GM18867 (cell line): ENCODE data around the gene RIPK4.

Experiments used
- ATAC-seq: cut with Tn5 transposase; IDR thresholded peaks from one replicate; pipeline ENCODE4 v1.9.1; 2021; ENCODE audit warnings: mild to moderate bottlenecking, moderate library complexity; ENCODE audit not compliant: unreplicated experiment

RIPK4 gene

DNA sequence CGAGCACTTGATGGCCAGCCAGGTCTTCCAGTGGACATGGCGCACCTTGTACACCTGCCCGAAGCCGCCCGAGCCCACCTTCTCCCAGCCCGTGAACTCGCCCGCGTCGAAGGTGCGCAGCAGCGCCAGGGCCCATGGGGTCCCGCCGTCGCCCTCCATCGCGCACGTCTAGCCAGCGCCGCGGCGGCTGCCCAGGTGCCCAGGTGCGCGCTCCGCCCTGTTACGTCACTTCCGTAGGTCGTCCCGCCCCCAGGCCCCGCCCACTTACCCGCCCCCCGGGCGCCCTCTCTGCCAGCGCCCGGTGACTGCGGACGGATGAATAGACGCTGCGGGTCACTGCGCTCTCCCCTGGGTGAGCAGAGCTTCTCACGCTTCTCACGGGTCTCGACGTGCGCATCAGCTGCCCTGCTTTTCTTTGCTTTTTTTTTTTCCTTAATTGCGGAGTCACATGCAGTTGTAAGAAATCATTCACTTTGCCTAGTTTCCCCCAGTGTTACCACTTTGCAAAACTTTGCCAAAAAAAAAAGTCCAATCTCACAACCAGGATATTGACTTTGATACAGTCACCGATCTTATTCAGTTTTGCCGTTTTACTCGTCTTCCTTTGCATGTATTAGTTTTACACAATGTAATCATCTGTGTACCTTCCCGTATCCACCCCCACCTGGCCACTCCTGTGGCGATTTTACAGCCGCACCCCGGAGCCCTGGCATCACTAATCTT lies at the start of gene RIPK4:
TSS of gene RIPK4 (minus strand) at position 170 of the 723 bp plus-strand sequence. CDS start at position 159, 11 bp downstream.
- no peak for ATAC-seq

DNA sequence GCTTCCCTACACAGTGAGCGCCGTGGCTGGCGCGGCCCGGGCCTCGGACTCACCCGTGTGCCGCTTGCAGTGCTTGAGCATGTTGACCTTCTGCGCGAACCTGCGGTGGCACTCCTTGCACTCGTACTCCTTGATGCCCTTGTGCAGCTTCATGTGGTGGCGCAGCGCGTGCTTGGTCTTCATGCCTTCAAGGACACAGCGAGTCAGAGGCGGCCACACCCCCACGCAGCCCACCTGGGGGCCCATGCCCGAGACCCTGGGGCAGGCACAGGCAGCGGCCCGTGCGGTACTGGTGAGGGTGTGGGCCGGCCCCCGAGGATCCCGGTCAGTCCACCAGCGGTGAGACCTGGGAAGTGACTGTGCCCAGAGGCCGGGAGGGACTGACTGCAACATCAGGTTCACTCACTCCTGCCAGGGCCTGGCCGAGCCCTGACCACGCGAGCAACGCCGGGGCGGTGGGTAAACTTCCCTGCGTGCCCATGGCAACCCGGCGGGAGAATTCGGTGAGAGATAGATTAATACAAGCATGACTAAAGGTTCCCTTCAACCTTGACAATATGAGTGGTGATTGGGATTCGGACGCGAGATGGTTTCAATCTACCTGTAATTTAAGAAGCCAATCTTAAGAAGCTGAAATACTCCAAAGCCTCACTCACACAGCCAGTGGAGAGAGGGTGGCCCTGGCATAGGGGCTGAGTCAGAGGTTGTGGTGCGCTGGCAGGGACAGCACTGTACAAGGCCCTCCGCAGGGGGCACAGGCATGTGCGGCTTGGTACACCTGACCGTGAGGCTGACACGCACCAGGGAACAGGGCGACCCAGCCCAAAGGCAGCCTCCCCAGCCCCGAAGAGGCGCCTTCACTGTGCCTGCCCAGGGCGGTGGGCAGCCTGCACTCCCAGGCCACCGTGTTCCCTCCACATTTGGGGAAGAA lies 49.1 kb upstream of the RIPK4 start:
- ATAC-seq, result no peak

DNA sequence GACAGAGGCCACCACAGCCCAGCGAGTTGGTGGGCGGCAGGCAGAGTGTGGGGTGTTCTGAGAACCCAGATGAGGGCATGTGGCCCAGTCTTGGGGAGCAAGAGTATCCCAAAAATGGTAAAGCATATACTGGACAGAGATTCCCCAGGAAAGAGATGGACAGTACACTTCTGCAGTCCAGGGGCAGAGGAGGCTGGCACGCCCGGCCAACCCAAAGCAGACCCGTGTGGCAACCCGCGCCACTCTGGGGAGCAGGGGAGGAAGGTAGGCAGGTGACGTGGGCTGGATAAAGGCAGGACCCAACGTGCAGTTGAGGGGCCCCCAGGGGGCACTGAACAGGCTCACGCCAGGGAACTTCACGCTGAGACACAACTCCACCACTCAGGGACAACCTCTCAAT lies 46.4 kb upstream of the RIPK4 start:
- no peak for ATAC-seq

DNA sequence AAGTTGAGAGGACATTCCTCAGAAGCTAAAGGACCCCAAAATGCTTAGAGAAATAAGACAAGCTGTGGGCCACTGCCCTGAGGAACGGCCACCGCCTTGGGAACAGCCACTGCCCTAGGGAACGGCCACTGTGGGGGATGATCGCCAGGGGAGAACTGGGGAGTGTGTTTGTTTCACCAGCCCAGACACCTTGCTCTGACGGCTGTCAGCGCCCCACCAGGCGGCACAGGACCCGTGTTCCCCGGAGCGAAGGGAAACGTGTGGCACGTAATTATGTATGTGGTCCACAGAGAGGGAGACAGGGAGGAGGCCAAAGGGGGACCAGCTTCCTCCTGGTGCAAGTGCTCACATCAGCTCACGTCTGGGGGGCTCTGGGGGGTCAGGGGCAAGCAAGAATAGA lies 45.8 kb upstream of the RIPK4 start:
- no peak for ATAC-seq

DNA sequence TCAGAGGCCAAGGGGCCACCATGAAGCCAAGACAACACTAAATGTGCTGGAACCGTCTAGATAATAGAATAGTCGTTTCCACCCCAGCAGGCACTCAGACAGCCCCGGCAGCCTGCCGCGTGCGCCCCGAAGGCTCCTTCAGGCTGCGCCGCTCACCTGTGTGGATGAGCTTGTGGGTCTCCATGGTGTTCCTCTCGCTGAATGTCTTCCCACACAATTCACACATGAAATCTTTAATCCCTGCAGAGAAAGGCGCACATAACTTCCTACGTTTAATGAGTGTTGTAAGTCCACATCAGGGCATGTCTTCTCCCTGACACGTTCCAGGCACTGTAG lies 43.7 kb upstream of the RIPK4 start:
- no peak for ATAC-seq

DNA sequence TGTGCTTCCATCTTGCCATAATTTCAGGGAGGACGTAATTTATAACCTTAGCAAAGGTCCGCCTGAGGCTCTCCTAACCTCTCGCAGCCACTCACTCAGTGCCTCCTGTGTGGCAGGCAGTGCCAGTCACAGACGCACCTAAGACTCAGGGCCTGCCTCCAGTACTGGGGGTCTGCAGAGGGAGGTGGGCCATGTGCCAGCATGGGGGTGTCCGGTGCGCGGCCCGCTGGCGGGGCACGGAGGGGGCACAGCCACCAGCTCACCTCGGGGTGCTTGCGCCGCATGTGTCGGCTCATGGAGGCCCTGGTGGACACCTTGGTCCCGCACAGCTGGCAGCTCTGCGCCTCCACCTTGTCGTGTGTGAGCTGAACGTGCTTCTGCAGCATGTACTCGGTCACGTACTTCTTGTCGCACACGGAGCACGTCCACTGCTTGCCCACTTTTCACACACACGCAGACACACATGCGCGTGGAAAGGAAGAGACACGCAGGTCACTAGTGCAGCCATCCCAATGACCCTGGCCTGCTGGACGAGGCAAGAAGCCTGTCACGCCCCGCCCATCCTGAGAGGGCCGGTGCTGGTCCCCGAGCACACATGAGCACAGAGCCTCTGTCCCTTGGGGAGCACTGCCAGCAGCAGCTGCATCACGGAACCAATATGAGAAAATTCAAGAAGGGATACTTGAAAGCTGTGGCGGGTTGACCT lies 43.2 kb upstream of the RIPK4 start:
- no peak for ATAC-seq

DNA sequence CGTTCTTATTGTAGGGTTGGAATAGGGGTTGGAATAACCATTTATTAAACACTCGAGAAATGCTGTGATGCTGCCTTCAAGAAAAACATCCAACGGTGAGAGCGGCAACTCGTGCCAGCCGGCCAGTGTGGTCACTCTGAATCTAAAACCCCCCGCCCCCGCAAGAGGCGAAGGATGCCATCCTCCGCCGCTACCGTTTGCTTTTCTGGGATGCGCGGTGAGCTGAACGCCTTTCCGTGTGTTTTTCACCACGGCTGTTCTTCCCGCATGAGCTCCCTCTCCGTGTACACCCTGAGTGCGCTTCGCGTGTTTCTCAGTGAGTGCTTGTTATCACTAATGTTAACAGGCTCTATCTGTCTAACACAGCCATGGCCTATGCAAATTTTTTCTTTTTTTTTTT lies 42.0 kb upstream of the RIPK4 start:
- no peak for ATAC-seq

DNA sequence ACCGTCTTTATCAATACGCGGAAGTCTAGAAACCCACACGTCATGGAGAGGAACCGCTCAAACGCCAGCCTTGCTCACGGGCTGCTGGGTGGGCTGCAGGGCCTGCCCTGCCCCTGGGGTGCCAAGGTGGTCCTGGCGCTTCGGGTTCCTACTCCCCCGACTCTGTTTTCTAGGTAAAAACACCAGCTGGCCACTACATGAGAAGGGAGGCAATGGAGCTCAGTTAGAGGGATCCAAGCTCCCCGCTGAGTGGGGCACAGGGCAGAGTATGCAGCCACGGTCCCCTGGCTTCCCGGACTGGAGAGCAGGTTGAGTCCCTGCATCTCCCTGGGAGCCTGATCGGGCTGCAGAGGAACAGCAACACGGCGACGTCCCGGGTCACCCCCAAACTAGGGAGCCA lies 41.2 kb upstream of the RIPK4 start:
- ATAC-seq, result no peak

DNA sequence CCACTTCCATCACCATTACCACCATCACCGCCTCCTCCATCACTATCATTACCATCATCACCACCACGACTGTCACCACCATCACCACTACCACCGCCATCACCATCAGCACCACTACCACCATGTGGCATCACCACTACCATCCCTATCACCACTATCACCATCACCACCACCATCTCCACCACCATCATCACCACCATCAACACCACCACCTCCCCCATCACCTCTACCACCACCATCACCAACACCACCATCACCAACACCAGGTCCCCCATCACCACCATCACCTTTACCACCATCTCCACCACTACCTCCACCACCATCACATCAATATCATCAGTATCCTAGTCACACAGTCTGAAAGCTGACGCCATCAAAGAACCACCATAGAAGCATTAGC lies 39.9 kb upstream of the RIPK4 start:
- no peak for ATAC-seq

DNA sequence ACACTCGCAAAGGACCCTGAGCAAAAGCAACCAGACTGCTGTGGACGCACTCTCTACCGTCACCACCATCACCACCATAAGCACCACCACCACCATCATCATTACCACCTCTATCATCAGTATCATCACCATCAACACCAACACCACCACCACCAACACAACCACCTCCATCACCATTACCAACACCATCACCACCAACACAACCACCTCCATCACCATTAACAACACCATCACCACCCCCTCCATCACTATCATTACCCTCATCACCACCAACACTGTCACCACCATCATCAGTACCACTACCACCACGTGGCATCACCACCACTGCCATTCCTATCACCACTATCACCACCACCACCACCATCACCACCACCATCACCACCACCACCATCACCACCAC lies 38.8 kb upstream of the RIPK4 start:
- no peak for ATAC-seq

DNA sequence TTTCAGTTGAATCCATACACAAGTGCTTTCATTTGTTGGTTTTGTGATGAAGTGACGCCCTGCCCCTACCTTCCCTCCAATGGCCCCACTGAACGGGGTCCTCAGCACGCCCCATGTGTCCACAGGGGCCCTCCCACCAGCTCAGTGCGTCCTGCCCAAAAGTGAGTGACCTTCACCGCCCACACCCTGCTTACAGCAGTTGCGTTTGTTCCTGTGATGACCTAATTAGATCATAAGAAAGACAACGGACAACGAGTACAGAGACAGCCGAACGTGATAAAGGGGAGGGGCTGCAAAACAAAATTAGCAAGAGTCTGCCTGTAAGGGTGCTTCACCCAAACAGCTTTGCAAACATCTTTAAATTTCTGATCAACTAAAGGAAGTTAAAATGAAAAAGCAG lies 38.2 kb upstream of the RIPK4 start:
- ATAC-seq, result no peak

DNA sequence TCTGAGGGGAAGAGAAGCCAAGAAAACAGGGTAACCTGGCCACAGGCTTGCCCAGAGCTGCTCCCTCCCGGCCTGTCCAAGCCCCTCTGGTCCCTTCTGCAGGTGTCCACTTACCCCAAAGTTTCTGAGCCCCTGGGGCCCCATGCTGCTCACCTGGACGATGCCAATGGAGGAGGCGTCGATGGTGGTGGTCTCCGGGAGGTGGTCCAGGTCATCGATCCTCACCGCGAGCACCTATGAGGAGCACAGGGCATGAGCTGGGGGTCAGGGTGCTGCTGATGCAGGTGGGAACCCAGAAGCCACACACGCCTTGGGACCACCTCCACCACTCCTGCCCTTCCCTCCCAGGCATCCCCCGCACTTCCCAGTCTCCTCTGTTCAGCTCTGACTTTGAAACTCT lies 37.5 kb upstream of the RIPK4 start:
- ATAC-seq, result no peak

DNA sequence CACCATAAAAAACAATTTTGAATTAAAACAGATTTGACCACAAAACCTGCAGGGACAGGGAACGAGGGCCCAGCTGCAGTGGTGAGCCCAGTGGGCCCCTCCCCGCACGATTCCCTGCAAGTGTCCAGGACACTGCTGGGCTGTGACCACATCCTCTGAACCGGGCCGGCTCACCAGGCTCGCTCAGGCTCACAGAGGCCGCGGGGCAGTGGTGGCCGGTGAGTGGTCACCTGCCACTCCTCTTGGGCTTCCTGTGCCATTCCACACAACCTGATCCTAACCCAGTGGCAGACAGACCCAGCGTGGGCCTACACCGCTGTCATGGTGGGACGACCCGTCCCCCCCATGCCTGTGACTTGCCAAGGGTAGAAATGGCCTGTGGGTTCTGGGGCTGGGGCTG lies 36.5 kb upstream of the RIPK4 start:
- ATAC-seq, result no peak

DNA sequence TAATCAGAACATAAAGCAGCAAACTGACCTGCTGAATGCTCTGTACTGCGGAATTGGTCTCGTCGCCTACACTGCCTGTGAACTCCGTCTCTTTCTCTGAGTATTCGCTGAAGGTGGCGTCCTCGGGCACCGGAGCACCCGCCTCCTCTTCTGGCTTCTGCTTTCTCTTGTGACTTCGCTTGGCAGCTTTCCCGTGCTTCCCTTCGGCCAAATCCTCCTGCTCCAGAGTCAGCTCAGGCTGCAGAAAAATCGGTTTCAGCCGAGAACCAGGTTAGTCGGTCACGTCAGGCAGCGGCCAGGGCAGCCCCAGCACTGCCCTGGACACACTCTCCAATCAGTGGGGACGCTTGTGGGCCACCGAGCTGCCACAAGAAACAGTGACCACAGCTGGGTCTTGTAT lies 35.8 kb upstream of the RIPK4 start:
- ATAC-seq, result no peak

DNA sequence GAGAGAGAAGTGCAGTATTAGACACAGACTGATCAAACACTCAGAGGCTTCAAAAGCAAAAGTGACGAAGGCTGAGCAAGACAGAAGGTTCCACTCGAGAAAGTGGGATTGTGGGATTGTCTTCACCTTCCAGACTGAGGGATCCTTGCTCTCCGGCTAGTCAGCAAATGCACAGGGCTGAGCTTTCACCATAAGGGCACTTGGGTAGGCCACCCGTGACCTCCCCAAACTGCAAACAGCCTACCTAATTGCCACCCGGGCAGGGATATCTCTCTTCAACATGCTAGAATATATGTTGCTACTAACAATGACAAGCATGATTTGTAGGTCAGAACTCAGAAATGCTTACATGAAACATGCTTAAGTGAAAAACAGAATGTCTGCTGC lies 35.3 kb upstream of the RIPK4 start:
- no peak for ATAC-seq

DNA sequence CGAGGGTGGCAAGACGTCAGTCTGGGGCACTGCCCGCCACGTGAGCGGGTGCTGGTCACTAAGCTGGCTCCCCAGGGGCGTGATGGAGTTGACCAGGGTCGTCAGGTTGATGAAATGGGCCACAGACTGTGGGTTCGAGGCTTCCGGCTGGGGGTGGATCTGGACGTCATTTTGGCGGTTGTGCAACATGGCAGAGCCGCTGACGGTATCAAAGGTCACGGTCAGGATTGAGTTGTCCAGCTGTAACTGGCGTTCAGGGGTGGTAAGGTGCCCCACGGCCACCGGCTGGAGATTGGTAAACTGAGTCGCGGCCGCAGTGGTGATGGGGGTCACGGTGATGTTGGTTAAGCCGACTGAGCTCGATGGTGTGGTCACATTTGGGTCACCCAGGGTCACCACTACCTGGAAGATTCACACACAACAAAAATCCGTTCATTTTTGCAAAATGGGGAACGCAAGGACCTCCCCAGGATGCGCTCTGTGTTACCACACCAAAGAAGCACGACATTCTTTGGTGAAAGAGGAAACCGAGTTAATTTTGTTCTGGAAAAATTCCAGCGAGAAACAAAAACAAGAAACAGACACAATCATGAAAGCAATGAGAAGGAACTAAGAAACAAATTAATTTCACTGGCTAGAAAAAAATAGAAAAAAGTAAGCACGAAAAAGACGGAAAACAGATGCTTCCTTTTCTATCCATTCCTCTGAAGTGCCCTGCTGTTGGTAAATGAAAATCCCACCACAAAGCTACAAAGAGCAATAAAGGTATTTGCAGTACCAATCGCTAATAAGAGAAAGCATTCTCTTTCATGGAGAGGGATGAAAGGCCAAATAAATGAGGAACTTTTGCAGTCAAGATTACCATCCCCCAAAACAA lies 34.7 kb upstream of the RIPK4 start:
- ATAC-seq, result no peak

DNA sequence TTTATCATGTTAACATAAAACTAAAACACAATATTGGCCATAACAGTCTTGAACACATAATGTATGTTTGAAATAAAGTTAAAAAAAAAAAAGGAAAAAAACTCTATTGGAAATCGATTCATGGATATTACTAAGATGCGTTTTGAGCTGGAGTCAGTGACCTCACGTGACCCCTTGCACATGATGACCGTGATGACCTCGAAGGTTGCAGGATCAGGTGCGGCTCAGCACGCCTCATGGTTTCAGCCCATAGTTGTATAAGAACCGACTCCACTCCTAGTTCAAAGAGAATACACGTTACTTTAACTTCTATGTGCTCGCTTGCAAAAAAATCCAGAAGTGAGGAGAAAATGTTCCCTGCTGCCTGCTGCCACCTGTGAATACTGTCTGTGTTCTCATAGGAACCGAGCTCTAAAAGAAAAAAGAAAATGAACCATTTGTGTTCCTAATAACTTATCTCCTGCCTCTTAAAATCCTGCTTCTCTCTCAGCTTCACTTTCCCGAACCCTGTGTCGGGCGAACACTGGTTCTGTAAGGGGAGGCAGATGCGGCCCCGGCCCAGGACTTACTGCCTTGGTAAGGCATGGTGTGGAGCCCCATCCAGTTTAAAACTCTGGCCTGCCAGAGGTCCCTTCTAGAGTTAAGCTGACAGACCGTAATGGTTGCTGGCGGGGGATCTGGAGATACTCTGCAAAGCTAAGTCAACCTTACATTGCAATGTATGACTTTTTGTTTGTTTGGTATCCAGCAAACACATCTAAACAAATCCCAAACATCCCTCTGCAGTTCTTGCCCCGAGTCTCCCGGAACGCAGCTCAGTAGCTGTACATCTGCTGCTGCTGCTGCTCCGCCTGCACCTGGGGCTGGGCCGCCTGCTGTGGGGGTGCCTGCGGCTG lies 33.8 kb upstream of the RIPK4 start:
- no peak for ATAC-seq

DNA sequence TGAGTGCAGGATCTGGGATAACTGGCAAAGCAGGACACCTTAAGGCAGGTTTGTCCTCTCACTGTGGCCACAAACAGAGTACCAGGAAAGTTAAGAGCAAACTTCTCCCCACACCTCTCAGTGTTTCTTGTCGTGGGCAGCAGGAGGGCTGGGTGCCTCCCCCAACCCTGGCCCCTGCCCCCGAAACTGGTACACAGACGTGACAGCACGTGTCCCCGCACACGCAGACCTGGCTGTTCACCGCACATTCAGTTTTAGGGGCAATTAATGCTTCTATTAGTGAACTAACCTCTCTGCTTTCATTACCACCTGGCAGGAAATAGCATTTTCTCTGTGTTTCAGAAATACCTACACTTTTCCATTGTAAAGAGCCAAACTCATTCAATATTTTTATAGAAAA lies 32.9 kb upstream of the RIPK4 start:
- ATAC-seq, result no peak

DNA sequence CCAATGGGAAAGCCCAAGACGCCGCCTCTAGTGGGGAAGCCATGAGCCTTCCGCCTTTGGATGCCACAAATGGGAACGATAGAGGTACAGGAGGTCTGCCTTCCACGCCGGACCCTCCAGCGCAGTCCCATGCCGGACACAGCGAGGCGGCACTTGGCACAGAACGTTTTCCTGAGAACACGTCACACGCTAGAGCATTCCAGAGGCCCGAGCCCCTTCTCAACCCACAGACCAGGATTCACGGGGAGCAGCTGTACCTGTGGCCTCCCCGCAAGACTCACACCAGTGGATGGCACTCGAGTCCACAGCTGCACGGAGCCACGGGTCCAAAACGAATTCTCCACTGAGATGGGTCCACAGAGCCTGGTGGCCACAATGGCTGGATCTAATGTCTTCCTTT lies 31.5 kb upstream of the RIPK4 start:
- no peak for ATAC-seq
